Measurements from ENCODE around the gene KRTAP13-2.

The KRTAP13-2 gene

DNA sequence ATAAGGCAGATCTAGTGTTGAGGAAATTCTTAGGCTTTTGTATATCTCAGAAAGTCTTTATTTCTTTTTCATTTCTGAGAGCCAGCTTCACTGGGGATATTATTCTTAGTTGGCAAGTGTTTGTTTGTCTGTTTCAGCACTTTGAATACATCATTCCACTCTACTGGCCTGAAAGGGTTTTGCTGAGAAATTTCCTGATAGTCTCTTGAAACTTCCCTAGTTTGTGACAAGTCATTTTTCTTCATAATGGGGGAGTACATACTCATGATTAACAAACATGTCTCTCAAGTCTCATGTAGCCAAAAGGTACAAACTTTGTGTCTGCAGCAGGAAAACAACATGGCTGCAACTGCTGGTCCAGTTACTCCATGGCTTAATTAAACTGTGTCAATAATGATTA lies 45.7 kb downstream of the KRTAP13-2 start:
- no peak for DNase-seq
